Subcutaneous abdominal adipose tissue (tissue), 5 donors: ENCODE measurements around the gene MS4A2.
"Not testable (repeated sequence)": the region's sequence is repeated elsewhere in the genome, so short reads cannot be mapped to it uniquely, and the experiment has no call there.

Experiments
- H3K27ac ChIP-seq: one replicate; pipeline ENCODE4 v1.7.0; 2013; ENCODE audit warnings: low read depth, mild to moderate bottlenecking, inconsistent platforms, low read length, moderate library complexity
- H3K27me3 ChIP-seq, 5 donors: one replicate each; pipeline ENCODE4 v1.7.0; 2013; ENCODE audit warnings: low read length in 5 of 5, inconsistent platforms in 1 of 5; ENCODE audit not compliant: control insufficient read depth in 5 of 5, insufficient read depth in 4 of 5
- H3K36me3 ChIP-seq, 5 donors: one replicate each; pipeline ENCODE4 v1.7.0; 2013; ENCODE audit warnings: low read length in 5 of 5; ENCODE audit not compliant: control insufficient read depth in 5 of 5, insufficient read depth in 5 of 5
- H3K4me1 ChIP-seq, 5 donors: one replicate each; pipeline ENCODE4 v1.7.0; 2013; ENCODE audit warnings: low read length in 5 of 5, mild to moderate bottlenecking in 3 of 5, moderate library complexity in 1 of 5; ENCODE audit not compliant: control insufficient read depth in 5 of 5, insufficient read depth in 5 of 5
- H3K4me3 ChIP-seq, 5 donors: one replicate each; pipeline ENCODE4 v1.7.0; 2013; ENCODE audit warnings: low read length in 5 of 5, low read depth in 1 of 5
- H3K9ac ChIP-seq, 5 donors: one replicate each; pipeline ENCODE4 v1.7.0; 2013; ENCODE audit warnings: low read length in 5 of 5, mild to moderate bottlenecking in 4 of 5, moderate library complexity in 3 of 5
- H3K9me3 ChIP-seq, 5 donors: one replicate each; pipeline ENCODE4 v1.7.0; 2013; ENCODE audit warnings: low read length in 5 of 5; ENCODE audit not compliant: control insufficient read depth in 5 of 5
- donor health status: healthy.
- donor health status: healthy.
- donor health status: healthy.
- donor health status: healthy.
- donor health status: healthy.

The MS4A2 gene

GRCh38 chr11:60122414-60123036, 34.1 kb downstream of the MS4A2 start:
- Histone ChIP-seq H3K4me3 (no peak overlapping the region), H3K27ac (no peak overlapping the region), H3K36me3 (no peaks in the 10 kb centered on the region), H3K9ac (no peak overlapping the region), H3K27me3 (no peaks in the 10 kb centered on the region), H3K9me3 (no peaks in the 10 kb centered on the region), H3K4me1 (no peaks in the 10 kb centered on the region)

- Histone ChIP-seq H3K27me3 (no peaks in the 10 kb centered on the region), H3K9me3 (no peaks in the 10 kb centered on the region), H3K36me3 (no peaks in the 10 kb centered on the region), H3K4me1 (no peaks in the 10 kb centered on the region), H3K4me3 (no peak overlapping the region), H3K27ac (no peak overlapping the region), H3K9ac (no peak overlapping the region)
Observed at GRCh38 chr11:60124802-60125432, 36.5 kb downstream of the MS4A2 start.

GRCh38 chr11:60125956-60126585, 37.6 kb downstream of the MS4A2 start:
- Histone ChIP-seq H3K9me3 (no peaks in the 10 kb centered on the region), H3K36me3 (no peaks in the 10 kb centered on the region), H3K4me1 (no peaks in the 10 kb centered on the region), H3K4me3 (no peak overlapping the region), H3K27me3 (no peaks in the 10 kb centered on the region), H3K27ac (no peak overlapping the region), H3K9ac (no peak overlapping the region)

- Histone ChIP-seq H3K36me3 (no peaks in the 10 kb centered on the region), H3K27ac (no peak overlapping the region), H3K27me3 (no peaks in the 10 kb centered on the region), H3K9ac (no peak overlapping the region), H3K9me3 (no peaks in the 10 kb centered on the region), H3K4me1 (no peaks in the 10 kb centered on the region), H3K4me3 (no peak overlapping the region)
Observed at GRCh38 chr11:60127311-60127811, 38.9 kb downstream of the MS4A2 start.

GRCh38 chr11:60128376-60128775, 39.9 kb downstream of the MS4A2 start:
- no peak overlapping the region for H3K27ac ChIP-seq
- H3K9ac ChIP-seq = no peak overlapping the region

GRCh38 chr11:60128866-60129265, 40.4 kb downstream of the MS4A2 start:
- not testable (repeated sequence) for H3K9me3 ChIP-seq, H3K9ac ChIP-seq, H3K36me3 ChIP-seq, H3K4me3 ChIP-seq, H3K27me3 ChIP-seq, H3K27ac ChIP-seq, H3K4me1 ChIP-seq

More at GRCh38 chr11:60128376-60128775, 39.9 kb downstream of the MS4A2 start:
- H3K27me3 ChIP-seq = no peaks in the 10 kb centered on the region
- H3K4me3 ChIP-seq = no peak overlapping the region
- H3K36me3 ChIP-seq = no peaks in the 10 kb centered on the region
- no peaks in the 10 kb centered on the region for H3K9me3 ChIP-seq
- H3K4me1 ChIP-seq = no peaks in the 10 kb centered on the region

- no peaks in the 10 kb centered on the region for H3K36me3 ChIP-seq
- H3K4me1 ChIP-seq = no peaks in the 10 kb centered on the region
- H3K27ac ChIP-seq = no peak overlapping the region
- H3K4me3 ChIP-seq = no peak overlapping the region
- no peaks in the 10 kb centered on the region for H3K9me3 ChIP-seq
- no peaks in the 10 kb centered on the region for H3K27me3 ChIP-seq
- H3K9ac ChIP-seq = no peak overlapping the region
Observed at GRCh38 chr11:60129853-60130252, 41.4 kb downstream of the MS4A2 start.

GRCh38 chr11:60130496-60130895, 42.0 kb downstream of the MS4A2 start:
- H3K27ac ChIP-seq = no peak overlapping the region
- no peak overlapping the region for H3K4me3 ChIP-seq

GRCh38 chr11:60131912-60132311, 43.4 kb downstream of the MS4A2 start:
- Histone ChIP-seq H3K27me3 (peaks cover 0 to 6% (median 0%) of the 10 kb centered on the region in 5 donors), H3K9me3 (peaks cover 0 to 10% (median 5%) of the 10 kb centered on the region in 5 donors), H3K36me3 (no peaks in the 10 kb centered on the region), H3K4me3 (no peak overlapping the region), H3K9ac (no peak overlapping the region), H3K4me1 (no peaks in the 10 kb centered on the region), H3K27ac (no peak overlapping the region)

More at GRCh38 chr11:60130496-60130895, 42.0 kb downstream of the MS4A2 start:
- Histone ChIP-seq H3K9me3 (no peaks in the 10 kb centered on the region), H3K9ac (no peak overlapping the region), H3K36me3 (no peaks in the 10 kb centered on the region), H3K4me1 (no peaks in the 10 kb centered on the region), H3K27me3 (no peaks in the 10 kb centered on the region)

- H3K27ac ChIP-seq = no peak overlapping the region
- no peaks in the 10 kb centered on the region for H3K4me1 ChIP-seq
- H3K9me3 ChIP-seq = peaks cover 0 to 10% (median 5%) of the 10 kb centered on the region in 5 donors
- peaks cover 0 to 6% (median 0%) of the 10 kb centered on the region in 5 donors for H3K27me3 ChIP-seq
- H3K36me3 ChIP-seq = no peaks in the 10 kb centered on the region
- H3K4me3 ChIP-seq = no peak overlapping the region
- no peak overlapping the region for H3K9ac ChIP-seq
Observed at GRCh38 chr11:60133917-60134316, 45.5 kb downstream of the MS4A2 start.
